Sigmoid colon (tissue), 4 donors: ENCODE data around the gene REST.

Experiments used
- POLR2A ChIP-seq, 2 donors: fragments of 450-650 bp; IDR thresholded peaks; one replicate each; pipeline ENCODE4 v1.6.1; 2016; ENCODE audit warnings: antibody characterized with exemption in 2 of 2, mild to moderate bottlenecking in 2 of 2, moderate library complexity in 2 of 2
- POLR2AphosphoS5 ChIP-seq, 4 donors: sonication (generic); formaldehyde crosslinking; IDR thresholded peaks; one replicate each; pipeline ENCODE4 v1.6.1; 2017; ENCODE audit warnings: antibody characterized with exemption in 4 of 4

GRCh38 chr4:56940403-56940802 lies 32.7 kb downstream of the REST start:
- TF ChIP-seq POLR2A (IDR thresholded peaks at IDR 0.05), result no peak
- TF ChIP-seq POLR2AphosphoS5 (IDR thresholded peaks at IDR 0.05), result no peak
